Smooth muscle cell of bladder (primary cell): Measurements from ENCODE around the gene OR52I1. TPM values are rescaled to one million over a fixed set of nuclear protein-coding genes. Genes with fewer than 3 reads are reported as not detected.

ENCODE experiments used
- total RNA-seq: library from RNA; depleted of rRNA; stranded (reverse); fragments of >200 nt; gene quantifications from 2 replicates; pipeline ENCODE4 v1.2.3, GENCODE V29; 2014

The OR52I1 gene
- total RNA-seq = not detected in 2 replicates

GRCh38 chr11:4593739-4594138 is at the start of gene OR52I1:
OR52I1 (plus strand) TSS chr11:4594039; CDS start chr11:4594039, 0 bp downstream.

GRCh38 chr11:4544891-4545290 is 48.9 kb upstream of the OR52I1 start, which contains the start of gene OR52M1:
OR52M1 (plus strand) TSS chr11:4545191; CDS start chr11:4545191, 0 bp downstream.

GRCh38 chr11:4581443-4581842 is 12.4 kb upstream of the OR52I1 start, which contains the start of gene OR52I2:
OR52I2 (plus strand) TSS chr11:4581743.

GRCh38 chr11:4607781-4608666 is 14.2 kb downstream of the OR52I1 start, which contains the start of gene TRIM68:
TRIM68 (minus strand) TSS chr11:4608231; CDS start chr11:4605504, 2,727 bp downstream.

GRCh38 chr11:4636962-4637661 is 43.3 kb downstream of the OR52I1 start, which contains the start of gene OR51D1:
OR51D1 (plus strand) TSS chr11:4637477; CDS start chr11:4639791, 2,314 bp downstream.

GRCh38 chr11:4643682-4644081 is 49.8 kb downstream of the OR52I1 start, which contains the start of gene OR51E1:
OR51E1 (plus strand) TSS chr11:4643982; CDS start chr11:4652527, 8,545 bp downstream.

Other genes starting within 250 kb of the OR52I1 start
- gene OR52B4, start 225.7 kb upstream of the OR52I1 start, total RNA-seq = not detected in 2 replicates
- 14.1 and 17.5 TPM in 2 replicates for gene TRIM21, start 200.3 kb upstream of the OR52I1 start, total RNA-seq
- gene OR52K2, start 144.7 kb upstream of the OR52I1 start, total RNA-seq = not detected in 2 replicates
- gene OR52K1, start 111.4 kb upstream of the OR52I1 start, total RNA-seq = under 0.01 TPM in 1 of 2 replicates, not detected in the other
- not detected in 2 replicates for gene OR52M1, start 48.8 kb upstream of the OR52I1 start, total RNA-seq
- gene OR52I2, start 12.3 kb upstream of the OR52I1 start, total RNA-seq = not detected in 2 replicates
- gene TRIM68, start 14.2 kb downstream of the OR52I1 start, total RNA-seq = 6.0 and 7.5 TPM in 2 replicates
- not detected in 2 replicates for gene OR51D1, start 43.4 kb downstream of the OR52I1 start, total RNA-seq
- 0.09 TPM in 1 of 2 replicates, not detected in the other for gene OR51E1, start 49.9 kb downstream of the OR52I1 start, total RNA-seq
- 0.09 TPM in 1 of 2 replicates, not detected in the other for gene OR51E2, start 103.8 kb downstream of the OR52I1 start, total RNA-seq
- gene MMP26, start 110.7 kb downstream of the OR52I1 start, total RNA-seq = not detected in 2 replicates
- gene OR51F1, start 175.9 kb downstream of the OR52I1 start, total RNA-seq = not detected in 2 replicates
- gene OR52R1, start 210.3 kb downstream of the OR52I1 start, total RNA-seq = not detected in 2 replicates
- gene OR51F2, start 227.3 kb downstream of the OR52I1 start, total RNA-seq = not detected in 2 replicates